ENCODE data around the gene CRTC2. TPM values are rescaled to one million over a fixed set of nuclear protein-coding genes. Genes with fewer than 3 reads are reported as not detected.
A peak's percentile ranks its signal among the peaks of the same experiment; 100 is the strongest.

The CRTC2 gene
- total and polyA plus RNA-seq, 2 experiments from 2014 or later = 10.6 to 20.7 TPM

DNA sequence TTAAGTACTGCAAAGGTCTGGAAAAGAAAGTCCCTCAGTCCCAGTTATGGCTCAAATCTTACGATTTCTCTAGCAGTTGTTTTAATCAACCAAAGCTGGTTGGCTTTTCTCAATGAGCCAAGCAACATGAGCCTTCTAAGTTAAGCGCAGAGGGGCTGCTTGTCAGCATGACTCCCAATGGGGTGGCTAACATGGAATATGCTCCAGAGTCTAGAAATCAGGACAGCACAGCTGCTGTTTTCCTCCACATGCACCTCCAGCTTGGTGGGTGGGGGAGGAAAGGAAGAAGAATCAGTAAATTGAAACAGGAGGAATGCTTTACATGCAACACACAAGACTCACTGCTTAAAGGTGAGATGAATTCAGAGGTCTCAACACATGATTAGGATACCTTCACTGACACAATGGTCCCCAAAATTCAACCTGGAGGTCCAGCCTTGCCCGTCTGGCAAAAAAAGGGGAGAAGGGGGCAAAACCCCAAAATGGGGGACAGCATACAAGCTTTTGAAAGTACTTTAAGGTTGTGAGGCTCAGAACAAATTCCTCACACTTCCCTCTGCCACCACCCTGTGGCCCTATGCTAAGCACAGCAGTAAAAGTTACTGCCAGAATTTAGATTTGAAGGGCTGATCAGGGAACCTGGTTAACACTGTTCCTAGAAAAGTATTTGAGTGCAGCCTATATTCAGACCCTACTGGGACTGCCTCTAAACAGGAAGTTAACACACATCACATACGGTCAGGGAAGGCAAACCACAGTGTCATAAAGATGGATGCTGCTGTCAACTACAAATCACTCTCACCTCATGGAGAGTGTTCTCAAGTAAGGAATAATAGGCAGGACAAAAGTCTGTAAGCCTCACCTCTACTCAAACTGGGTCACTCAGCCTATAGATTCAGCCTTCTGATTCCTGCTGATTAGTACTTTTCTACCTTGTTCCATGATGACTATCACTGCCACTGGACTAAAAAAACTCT lies 38.2 kb downstream of the CRTC2 start:
- H3K79me2 ChIP-seq (replicated peaks; ENCODE audit: insufficient read depth) = peaks cover 70% of the 10 kb centered on the region
- ATAC-seq = no peak
- H3K4me3 ChIP-seq = peak overlapping the region; percentile 99
- H3K4me1 ChIP-seq (ENCODE audit: insufficient read depth) = peaks cover 18% of the 10 kb centered on the region
- no peak overlapping the region for H2AFZ ChIP-seq
- TF ChIP-seq, protein P1, sequence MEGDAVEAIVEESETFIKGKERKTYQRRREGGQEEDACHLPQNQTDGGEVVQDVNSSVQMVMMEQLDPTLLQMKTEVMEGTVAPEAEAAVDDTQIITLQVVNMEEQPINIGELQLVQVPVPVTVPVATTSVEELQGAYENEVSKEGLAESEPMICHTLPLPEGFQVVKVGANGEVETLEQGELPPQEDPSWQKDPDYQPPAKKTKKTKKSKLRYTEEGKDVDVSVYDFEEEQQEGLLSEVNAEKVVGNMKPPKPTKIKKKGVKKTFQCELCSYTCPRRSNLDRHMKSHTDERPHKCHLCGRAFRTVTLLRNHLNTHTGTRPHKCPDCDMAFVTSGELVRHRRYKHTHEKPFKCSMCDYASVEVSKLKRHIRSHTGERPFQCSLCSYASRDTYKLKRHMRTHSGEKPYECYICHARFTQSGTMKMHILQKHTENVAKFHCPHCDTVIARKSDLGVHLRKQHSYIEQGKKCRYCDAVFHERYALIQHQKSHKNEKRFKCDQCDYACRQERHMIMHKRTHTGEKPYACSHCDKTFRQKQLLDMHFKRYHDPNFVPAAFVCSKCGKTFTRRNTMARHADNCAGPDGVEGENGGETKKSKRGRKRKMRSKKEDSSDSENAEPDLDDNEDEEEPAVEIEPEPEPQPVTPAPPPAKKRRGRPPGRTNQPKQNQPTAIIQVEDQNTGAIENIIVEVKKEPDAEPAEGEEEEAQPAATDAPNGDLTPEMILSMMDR (conservative IDR thresholded peaks at IDR 0.05; ENCODE audit: low read depth in 2 of 2) = peak; percentile 16 to 35; a peak in 2 of 4 replicates
- no peak for TF ChIP-seq EZH2phosphoT487 (IDR thresholded peaks at IDR 0.05; ENCODE audit: unreplicated experiment)
- H4K20me1 ChIP-seq (replicated peaks; ENCODE audit: insufficient read depth) = peaks cover 56% of the 10 kb centered on the region
- H3K27ac ChIP-seq (ENCODE audit: low read depth) = no peak overlapping the region
- Mint-ChIP-seq H3K27me3 (ENCODE audit: insufficient read depth, low read depth, poor library complexity) (peaks cover 18% of the 10 kb centered on the region), H3K4me3 (peak overlapping the region; percentile 83), H3K27ac (no peak overlapping the region), H3K4me1 (peaks cover 22% of the 10 kb centered on the region), H3K36me3 (ENCODE audit: low read depth) (peaks cover 3% of the 10 kb centered on the region; the same call in 1 of the 3 replicates), H3K9me3 (no peaks in the 10 kb centered on the region; the same call in 2 of the 3 replicates)
- H3F3A ChIP-seq (replicated peaks; ENCODE audit: low read depth) = peaks cover 13% of the 10 kb centered on the region; the same call in 1 of the 2 replicates
- H3K36me3 ChIP-seq (ENCODE audit: insufficient read depth) = no peaks in the 10 kb centered on the region; the same call in 1 of the 2 replicates
- H3K27me3 ChIP-seq (ENCODE audit: insufficient read depth) = no peaks in the 10 kb centered on the region
- DNase-seq (ENCODE audit: low spot score) = no peak
- peak overlapping the region; percentile 92 for H3K4me2 ChIP-seq
- no peaks in the 10 kb centered on the region for H3K9me2 ChIP-seq (ENCODE audit: insufficient read depth)

DNA sequence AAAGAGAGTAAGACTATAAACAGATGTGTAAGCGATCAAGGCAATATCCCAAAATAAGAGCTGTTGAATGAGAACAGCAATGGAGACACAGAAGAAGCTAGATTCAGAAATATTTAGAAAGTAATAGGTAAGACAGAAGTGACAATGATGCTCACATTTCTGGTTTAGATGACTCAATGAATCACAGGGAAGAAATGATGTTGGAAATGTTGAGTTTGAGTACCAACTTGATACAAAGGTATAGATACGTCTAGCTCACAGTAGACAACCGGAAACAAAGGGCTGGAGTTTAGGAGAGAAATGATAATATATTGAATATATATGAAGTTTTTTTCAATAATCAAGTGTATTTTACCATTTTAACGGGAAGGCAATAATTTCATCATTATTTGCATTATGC lies 42.1 kb downstream of the CRTC2 start:
- Histone ChIP-seq H3K9me2 (ENCODE audit: insufficient read depth) (no peaks in the 10 kb centered on the region), H3K36me3 (ENCODE audit: insufficient read depth) (no peaks in the 10 kb centered on the region; the same call in 1 of the 2 replicates), H3K79me2 (replicated peaks; ENCODE audit: insufficient read depth) (peaks cover 100% of the 10 kb centered on the region), H4K20me1 (replicated peaks; ENCODE audit: insufficient read depth) (peaks cover 79% of the 10 kb centered on the region), H3K4me2 (no peak overlapping the region), H3K27me3 (ENCODE audit: insufficient read depth) (no peaks in the 10 kb centered on the region), H2AFZ (no peak overlapping the region), H3F3A (replicated peaks; ENCODE audit: low read depth) (no peaks in the 10 kb centered on the region; the same call in none of the 2 replicates), H3K4me1 (ENCODE audit: insufficient read depth) (peaks cover 17% of the 10 kb centered on the region), H3K4me3 (no peak overlapping the region), H3K27ac (ENCODE audit: low read depth) (no peak overlapping the region)
- Mint-ChIP-seq H3K36me3 (ENCODE audit: low read depth) (peaks cover 6% of the 10 kb centered on the region; the same call in 1 of the 3 replicates), H3K9me3 (no peaks in the 10 kb centered on the region), H3K4me1 (peaks cover 16% of the 10 kb centered on the region), H3K27me3 (ENCODE audit: insufficient read depth, low read depth, poor library complexity) (peaks cover 4% of the 10 kb centered on the region), H3K4me3 (no peak overlapping the region), H3K27ac (no peak overlapping the region)
- no peak for TF ChIP-seq JUNB (IDR thresholded peaks at IDR 0.05; ENCODE audit: unreplicated experiment)
- TF ChIP-seq EZH2 (IDR thresholded peaks at IDR 0.05; ENCODE audit: low read depth, unreplicated experiment) = no peak
- no peak for TF ChIP-seq EZH2phosphoT487 (IDR thresholded peaks at IDR 0.05; ENCODE audit: unreplicated experiment)
- no peak for TF ChIP-seq CREB1 (CRISPR knock-in tag; IDR thresholded peaks at IDR 0.05; ENCODE audit: low read depth)
- TF ChIP-seq, protein P1 (conservative IDR thresholded peaks at IDR 0.05; ENCODE audit: low read depth in 2 of 2) = no peak
- no peak for TF ChIP-seq NANOG (IDR thresholded peaks at IDR 0.05; ENCODE audit: borderline replicate concordance)
- no peak for TF ChIP-seq ZNF114 (CRISPR knock-in tag; IDR thresholded peaks at IDR 0.05)
- TF ChIP-seq STAT1 (IDR thresholded peaks at IDR 0.05; ENCODE audit: unreplicated experiment) = no peak
- no peak for TF ChIP-seq REST (IDR thresholded peaks at IDR 0.05; ENCODE audit: unreplicated experiment)
- no peak for TF ChIP-seq POLR2AphosphoS5 (IDR thresholded peaks at IDR 0.05; ENCODE audit: low read depth)
- no peak for TF ChIP-seq ZNF331 (CRISPR knock-in tag; IDR thresholded peaks at IDR 0.05; ENCODE audit: low read depth)
- TF ChIP-seq, protein P2, sequence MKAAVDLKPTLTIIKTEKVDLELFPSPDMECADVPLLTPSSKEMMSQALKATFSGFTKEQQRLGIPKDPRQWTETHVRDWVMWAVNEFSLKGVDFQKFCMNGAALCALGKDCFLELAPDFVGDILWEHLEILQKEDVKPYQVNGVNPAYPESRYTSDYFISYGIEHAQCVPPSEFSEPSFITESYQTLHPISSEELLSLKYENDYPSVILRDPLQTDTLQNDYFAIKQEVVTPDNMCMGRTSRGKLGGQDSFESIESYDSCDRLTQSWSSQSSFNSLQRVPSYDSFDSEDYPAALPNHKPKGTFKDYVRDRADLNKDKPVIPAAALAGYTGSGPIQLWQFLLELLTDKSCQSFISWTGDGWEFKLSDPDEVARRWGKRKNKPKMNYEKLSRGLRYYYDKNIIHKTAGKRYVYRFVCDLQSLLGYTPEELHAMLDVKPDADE (IDR thresholded peaks at IDR 0.05) = no peak
- ATAC-seq (no peak), DNase-seq (ENCODE audit: low spot score) (no peak)
